Measurements from ENCODE around the gene SAFB.

The SAFB gene

GRCh38 chr19:5679289-5680083 is 56.6 kb downstream of the SAFB start:
- no peak for TF ChIP-seq CTCF (IDR thresholded peaks at IDR 0.05)
- H3K27ac ChIP-seq: peak overlapping the region; percentile 87 to 92
- no peaks in the 10 kb centered on the region for H3K27me3 ChIP-seq
- intact Hi-C loops (cut with DNase I; ENCODE audit: low total_unique reads): no loop called here
- H3K9me3 ChIP-seq: no peaks in the 10 kb centered on the region
- peak overlapping the region; percentile 72 to 78 for H3K4me3 ChIP-seq
- H3K4me1 ChIP-seq: peaks cover 0 to 21% (median 14%) of the 10 kb centered on the region in 4 donors
- DNase-seq: no peak
- peaks cover 0 to 13% (median 0%) of the 10 kb centered on the region in 3 donors for H3K36me3 ChIP-seq

- no peak for TF ChIP-seq CTCF (IDR thresholded peaks at IDR 0.05)
- Histone ChIP-seq H3K36me3 (peaks cover 0 to 13% (median 0%) of the 10 kb centered on the region in 3 donors), H3K27me3 (no peaks in the 10 kb centered on the region), H3K27ac (peak overlapping the region; percentile 87 to 92), H3K4me3 (peak overlapping the region; percentile 72 to 78), H3K9me3 (no peaks in the 10 kb centered on the region), H3K4me1 (peaks cover 0 to 21% (median 14%) of the 10 kb centered on the region in 4 donors)
- peak in 1 of 2 donors; percentile 80 for DNase-seq
- intact Hi-C loops (cut with DNase I; ENCODE audit: low total_unique reads): no loop called here
These were observed 57.2 kb downstream of the SAFB start for GRCh38 chr19:5680084-5680436.

GRCh38 chr19:5680437-5681368 is 57.8 kb downstream of the SAFB start, which contains the start of the genes HSD11B1L and MICOS13:
Gene HSD11B1L (plus strand): TSS chr19:5681027. CDS start chr19:5684833, 3,806 bp downstream.
Gene MICOS13 (minus strand): TSS chr19:5680516. CDS start chr19:5680486, 30 bp downstream.
- Histone ChIP-seq H3K4me1 (peaks cover 0 to 21% (median 14%) of the 10 kb centered on the region in 4 donors), H3K9me3 (no peaks in the 10 kb centered on the region), H3K4me3 (peak within 1 kb of the TSS; percentile 72 to 78), H3K36me3 (peaks cover 0 to 13% (median 0%) of the 10 kb centered on the region in 3 donors), H3K27ac (peak within 1 kb of the TSS; percentile 87 to 92), H3K27me3 (no peaks in the 10 kb centered on the region)
- no peak for TF ChIP-seq CTCF (IDR thresholded peaks at IDR 0.05)
- DNase-seq: peak; percentile 99 to 100
- intact Hi-C loops (cut with DNase I; ENCODE audit: low total_unique reads): no loop called here

DNA sequence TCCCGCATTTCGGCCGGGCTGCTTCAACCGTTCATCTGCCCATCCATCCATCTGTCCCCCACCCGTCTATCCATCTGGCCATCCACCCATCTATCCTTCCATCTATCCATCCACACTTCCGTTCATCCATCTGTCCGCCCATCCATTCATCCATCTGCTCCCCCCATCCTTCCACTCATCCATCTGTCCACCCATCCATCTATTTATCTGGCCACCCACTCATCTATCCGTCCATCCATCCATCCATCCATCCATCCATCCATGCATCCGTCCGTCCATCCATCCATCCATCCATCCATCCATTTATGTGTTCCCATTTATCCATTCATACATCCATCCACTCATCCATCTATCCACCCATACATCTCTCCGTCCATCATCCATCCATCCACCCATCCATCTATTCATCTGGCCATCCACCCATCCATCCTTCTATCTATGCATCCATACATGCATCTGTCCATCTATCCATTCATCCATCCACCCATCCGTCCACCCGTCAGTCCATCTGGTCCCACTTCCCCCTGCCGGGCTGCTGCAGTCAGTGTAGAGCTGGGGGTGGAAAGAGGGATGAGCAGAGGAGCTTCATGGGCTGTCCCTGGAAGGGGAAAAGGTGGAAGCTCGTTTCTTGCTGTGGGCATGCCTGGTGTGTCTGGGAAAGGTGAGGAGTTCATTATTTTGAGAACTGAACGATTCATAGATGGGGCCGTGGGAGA is 58.7 kb downstream of the SAFB start:
- no peak for DNase-seq
- H3K4me3 ChIP-seq: peak overlapping the region; percentile 72 to 78
- intact Hi-C loops (cut with DNase I; ENCODE audit: low total_unique reads): no loop called here

More for the DNA sequence above, 58.7 kb downstream of the SAFB start:
- Histone ChIP-seq H3K9me3 (no peaks in the 10 kb centered on the region), H3K27me3 (no peaks in the 10 kb centered on the region), H3K4me1 (peaks cover 2 to 21% (median 17%) of the 10 kb centered on the region in 4 donors), H3K36me3 (peaks cover 0 to 13% (median 0%) of the 10 kb centered on the region in 3 donors), H3K27ac (peak overlapping the region in 1 of 2 donors; percentile 87)
- no peak for TF ChIP-seq CTCF (IDR thresholded peaks at IDR 0.05)
